Testis (tissue), 3 donors: ENCODE measurements around the gene AATK. TPM values are rescaled to one million over a fixed set of nuclear protein-coding genes. Genes with fewer than 3 reads are reported as not detected.

ENCODE experiments used
- DNase-seq: peaks from one replicate; pipeline ENCODE4 v3.0.0-alpha.2; 2019
- H3K27ac ChIP-seq, 2 donors: fragments of 200-600 bp; sonication (generic); one replicate each; pipeline ENCODE4 v1.5.1; 2019
- H3K27me3 ChIP-seq: fragments of 200-600 bp; sonication (generic); one replicate; pipeline ENCODE4 v1.5.1; 2019
- H3K36me3 ChIP-seq: fragments of 200-600 bp; sonication (generic); one replicate; pipeline ENCODE4 v1.5.1; 2017; ENCODE audit warnings: low read depth; ENCODE audit errors: missing control alignments
- H3K4me1 ChIP-seq: fragments of 200-600 bp; sonication (generic); one replicate; pipeline ENCODE4 v1.5.1; 2019
- H3K4me3 ChIP-seq, 2 donors: fragments of 200-600 bp; sonication (generic); one replicate each; pipeline ENCODE4 v1.5.1; 2017 to 2019
- H3K9me3 ChIP-seq: fragments of 200-600 bp; sonication (generic); one replicate; pipeline ENCODE4 v1.5.1; 2017
- POLR2A ChIP-seq: fragments of 450-650 bp; IDR thresholded peaks from one replicate; pipeline ENCODE4 v1.6.1; 2017; ENCODE audit warnings: antibody characterized with exemption, mild to moderate bottlenecking, moderate library complexity
- WGBS, 2 donors: methylation state at CpG; one replicate each; pipeline ENCODE4 v1.1.5; 2018; 5-methylcytosine and 5-hydroxymethylcytosine counted together
- intact Hi-C: fragments of 100-400 bp; cut with DNase I; formaldehyde crosslinking; loops from one replicate; pipeline ENCODE4 v1.15.1; 2023; ENCODE audit warnings: low total_unique reads
- polyA plus RNA-seq: library from polyadenylated mRNA; stranded (reverse); fragments of 350-450 nt; fragmentation: Illumina TruSeq; extraction: RNeasy Lipid Tissue Mini Kit (QIAGEN cat#74804); gene quantifications from one replicate; pipeline ENCODE4 v1.2.3, GENCODE V29; 2014; ENCODE audit warnings: low read depth, low replicate concordance; ENCODE audit not compliant: insufficient read depth
- total RNA-seq, 2 donors: library from RNA; depleted of rRNA; stranded (reverse); fragments of >200 nt; gene quantifications; one replicate each; pipeline ENCODE4 v1.2.3, GENCODE V29; 2016
- TF ChIP-seq, protein P1 (sequence below), 3 experiments: fragments of 450-650 bp in 2 of 3; fragments of 200-600 bp in 1 of 3; sonication (generic) in 1 of 3; IDR thresholded peaks; one replicate each; pipeline ENCODE4 v1.5.1; 2016 to 2019; ENCODE audit warnings: antibody characterized with exemption in 3 of 3, mild to moderate bottlenecking in 2 of 3, moderate library complexity in 1 of 3

Gene AATK
- total and polyA plus RNA-seq, 3 donors from 2014 or later, result 3.5 to 5.6 (median 3.8) TPM

DNA sequence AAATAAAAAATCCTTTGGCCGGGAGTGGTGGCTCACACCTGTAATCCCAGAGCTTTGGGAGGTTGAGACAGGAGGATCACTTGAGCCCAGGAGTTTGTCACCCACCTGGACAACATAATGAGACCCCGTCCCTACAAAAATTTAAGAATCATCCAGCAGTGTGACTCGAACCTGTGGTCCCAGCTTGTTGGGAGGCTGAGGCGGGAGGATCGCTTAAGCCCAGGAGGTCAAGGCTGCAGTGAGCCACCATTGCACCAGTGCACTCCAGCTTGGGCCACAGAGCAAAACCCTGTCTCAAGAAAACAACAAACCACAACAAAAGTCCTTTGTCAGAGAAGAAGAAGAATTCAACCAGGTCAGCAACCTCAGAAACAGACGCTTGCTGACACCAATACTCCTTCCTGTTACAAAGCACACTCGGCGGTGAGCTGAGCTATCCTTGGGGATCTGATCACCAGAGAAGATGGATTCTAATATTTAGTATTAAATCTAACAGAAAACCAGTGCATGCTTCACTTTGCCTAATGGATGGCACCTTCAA, 13.7 kb downstream of the AATK start:
- Histone ChIP-seq H3K4me1 (no peaks in the 10 kb centered on the region), H3K9me3 (no peaks in the 10 kb centered on the region), H3K36me3 (no peaks in the 10 kb centered on the region), H3K27me3 (no peaks in the 10 kb centered on the region), H3K4me3 (no peak overlapping the region), H3K27ac (no peak overlapping the region)
- intact Hi-C loops, result no loop called here
- no peak for DNase-seq
- TF ChIP-seq, protein P1, sequence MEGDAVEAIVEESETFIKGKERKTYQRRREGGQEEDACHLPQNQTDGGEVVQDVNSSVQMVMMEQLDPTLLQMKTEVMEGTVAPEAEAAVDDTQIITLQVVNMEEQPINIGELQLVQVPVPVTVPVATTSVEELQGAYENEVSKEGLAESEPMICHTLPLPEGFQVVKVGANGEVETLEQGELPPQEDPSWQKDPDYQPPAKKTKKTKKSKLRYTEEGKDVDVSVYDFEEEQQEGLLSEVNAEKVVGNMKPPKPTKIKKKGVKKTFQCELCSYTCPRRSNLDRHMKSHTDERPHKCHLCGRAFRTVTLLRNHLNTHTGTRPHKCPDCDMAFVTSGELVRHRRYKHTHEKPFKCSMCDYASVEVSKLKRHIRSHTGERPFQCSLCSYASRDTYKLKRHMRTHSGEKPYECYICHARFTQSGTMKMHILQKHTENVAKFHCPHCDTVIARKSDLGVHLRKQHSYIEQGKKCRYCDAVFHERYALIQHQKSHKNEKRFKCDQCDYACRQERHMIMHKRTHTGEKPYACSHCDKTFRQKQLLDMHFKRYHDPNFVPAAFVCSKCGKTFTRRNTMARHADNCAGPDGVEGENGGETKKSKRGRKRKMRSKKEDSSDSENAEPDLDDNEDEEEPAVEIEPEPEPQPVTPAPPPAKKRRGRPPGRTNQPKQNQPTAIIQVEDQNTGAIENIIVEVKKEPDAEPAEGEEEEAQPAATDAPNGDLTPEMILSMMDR (IDR thresholded peaks at IDR 0.05), result no peak
- TF ChIP-seq POLR2A, result no peak
- WGBS, 2 donors, result 75 to 79% methylated on average over 8 of the region's 8 CpGs

DNA sequence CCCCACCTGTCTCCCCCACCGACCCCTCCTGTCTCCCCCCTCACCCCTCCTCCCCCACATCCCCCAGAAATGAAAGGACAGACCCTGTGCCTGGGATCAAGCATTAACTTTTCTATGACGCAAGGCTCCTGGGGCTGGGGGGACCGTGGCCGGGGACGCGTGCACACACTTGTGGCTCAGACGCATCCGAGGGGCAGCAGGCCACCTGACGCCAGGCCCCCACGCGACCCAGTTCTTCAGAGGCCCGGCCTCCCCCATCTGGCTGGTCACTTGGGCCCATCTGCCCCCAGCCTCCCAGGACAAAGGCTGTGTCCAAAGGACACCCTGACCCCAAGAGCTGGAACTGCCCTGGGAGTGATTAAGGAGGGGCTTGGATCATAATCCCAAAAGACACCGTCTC, 14.7 kb downstream of the AATK start:
- DNase-seq, result no peak
- H3K4me1 ChIP-seq, result no peaks in the 10 kb centered on the region
- no peaks in the 10 kb centered on the region for H3K27me3 ChIP-seq
- no peak overlapping the region for H3K4me3 ChIP-seq
- no peaks in the 10 kb centered on the region for H3K36me3 ChIP-seq
- intact Hi-C loops, result no loop called here
- H3K9me3 ChIP-seq, result no peaks in the 10 kb centered on the region
- TF ChIP-seq, protein P1 (IDR thresholded peaks at IDR 0.05), result no peak
- TF ChIP-seq POLR2A, result no peak
- H3K27ac ChIP-seq, result no peak overlapping the region
- WGBS, 2 donors, result 80 to 87% methylated on average over 10 to 13 of the region's 13 CpGs

DNA sequence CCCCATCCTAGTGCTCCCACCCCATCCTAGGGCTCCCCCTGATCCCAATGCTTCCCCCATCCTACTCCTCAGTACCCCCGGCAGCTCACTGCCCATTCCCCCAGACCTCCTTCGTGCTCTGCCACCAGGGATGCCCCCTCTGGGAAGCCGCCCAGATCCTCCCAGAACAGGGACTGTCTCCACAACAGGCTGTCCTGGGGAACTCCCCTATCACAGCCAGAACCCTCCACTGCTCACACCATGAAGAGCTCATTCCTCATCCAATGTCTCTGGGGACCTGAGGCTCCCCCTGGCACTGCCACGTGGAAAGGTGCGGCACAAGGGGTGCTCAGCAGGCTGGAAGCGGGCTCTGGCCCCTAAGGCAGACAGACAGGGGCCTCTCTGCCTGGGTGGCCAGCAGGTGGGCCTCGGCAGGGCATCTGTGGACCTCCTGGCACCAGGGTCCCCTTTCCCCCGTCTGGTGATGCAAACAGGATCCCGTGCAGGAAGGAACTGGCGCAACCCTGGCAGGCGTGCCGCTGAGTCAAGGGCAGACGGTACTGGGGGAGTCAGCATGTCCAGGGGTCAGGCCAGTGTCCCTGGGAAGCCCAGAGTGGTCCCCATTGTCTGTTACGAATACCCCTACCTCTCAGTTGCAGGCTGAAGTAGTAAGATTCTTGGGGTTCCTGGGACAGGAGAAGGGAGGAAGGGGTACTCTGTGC, 15.5 kb downstream of the AATK start:
- 77 to 80% methylated on average over 10 to 14 of the region's 14 CpGs for WGBS, 2 donors
- H3K36me3 ChIP-seq, result no peaks in the 10 kb centered on the region
- intact Hi-C loops, result no loop called here
- H3K27ac ChIP-seq, result no peak overlapping the region
- DNase-seq, result no peak
- H3K4me1 ChIP-seq, result no peaks in the 10 kb centered on the region
- no peaks in the 10 kb centered on the region for H3K9me3 ChIP-seq
- no peaks in the 10 kb centered on the region for H3K27me3 ChIP-seq
- H3K4me3 ChIP-seq, result no peak overlapping the region
- TF ChIP-seq, protein P1 (IDR thresholded peaks at IDR 0.05), result no peak
- no peak for TF ChIP-seq POLR2A

DNA sequence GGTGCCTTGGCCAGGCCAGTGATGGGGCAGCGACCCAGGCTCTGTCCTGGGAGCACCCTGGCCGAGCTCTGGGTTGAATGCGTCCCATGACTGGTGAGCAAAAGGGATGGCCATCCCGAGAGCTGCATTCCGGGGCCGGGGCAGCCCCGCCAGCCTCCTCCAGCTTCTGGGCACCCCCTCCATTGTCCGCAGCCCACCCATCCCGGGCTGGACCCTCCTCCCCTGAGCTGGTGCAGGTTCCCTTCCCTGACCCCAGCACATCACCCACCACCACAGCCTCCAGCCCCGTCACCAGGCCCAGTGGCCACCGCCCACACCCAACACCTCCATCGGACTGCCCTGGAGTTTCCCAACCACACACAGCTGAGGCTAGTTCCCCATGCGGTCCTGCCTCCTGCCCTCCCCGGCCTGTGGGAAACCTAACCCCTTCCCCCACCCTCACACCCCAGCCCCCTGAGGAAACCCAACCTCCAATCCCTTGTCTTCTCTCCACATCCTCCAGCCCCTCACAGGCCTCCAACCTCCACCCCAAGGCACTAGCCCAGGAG, 17.0 kb downstream of the AATK start:
- H3K4me3 ChIP-seq, result no peak overlapping the region
- H3K36me3 ChIP-seq, result no peaks in the 10 kb centered on the region
- no peaks in the 10 kb centered on the region for H3K27me3 ChIP-seq
- no peak overlapping the region for H3K27ac ChIP-seq
- no peaks in the 10 kb centered on the region for H3K9me3 ChIP-seq
- no peak for TF ChIP-seq POLR2A
- no peaks in the 10 kb centered on the region for H3K4me1 ChIP-seq
- no peak for DNase-seq
- WGBS, 2 donors, result 86 to 89% methylated on average over 13 to 14 of the region's 14 CpGs
- intact Hi-C loops, result no loop called here

DNA sequence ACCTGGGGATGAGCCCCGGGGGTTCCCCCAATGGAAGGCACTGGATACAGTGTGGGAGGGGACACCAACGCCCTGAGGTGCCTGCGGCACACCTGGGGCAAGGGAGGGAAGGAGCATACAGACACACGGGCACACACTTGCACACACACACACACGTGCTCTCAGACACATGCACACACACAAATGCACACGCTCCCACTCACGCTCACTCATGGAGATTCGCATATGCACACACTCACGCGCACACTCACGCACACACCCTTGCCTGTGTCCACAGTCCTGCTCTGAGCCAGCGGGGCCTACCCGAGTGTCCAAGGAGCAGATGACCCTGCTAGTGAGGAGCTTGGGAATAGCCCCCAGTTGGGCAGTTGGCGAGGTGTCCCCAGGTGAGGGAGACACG, 17.4 kb downstream of the AATK start:
- intact Hi-C loops, result no loop called here
- no peaks in the 10 kb centered on the region for H3K4me1 ChIP-seq
- H3K27ac ChIP-seq, result no peak overlapping the region
- H3K27me3 ChIP-seq, result no peaks in the 10 kb centered on the region
- no peak overlapping the region for H3K4me3 ChIP-seq
- WGBS, 2 donors, result 87 to 95% methylated on average over 7 to 15 of the region's 15 CpGs
- H3K36me3 ChIP-seq, result no peaks in the 10 kb centered on the region
- no peaks in the 10 kb centered on the region for H3K9me3 ChIP-seq
- DNase-seq, result no peak
- TF ChIP-seq, protein P1 (IDR thresholded peaks at IDR 0.05), result no peak
- TF ChIP-seq POLR2A, result no peak
